H9 (cell line): Measurements from ENCODE around the gene MMS19. TPM values are rescaled to one million over a fixed set of nuclear protein-coding genes. Genes with fewer than 3 reads are reported as not detected.

Experiments used
- DNase-seq: peaks from one replicate; pipeline ENCODE4 v3.0.0-alpha.2; 2017
- H2AFZ ChIP-seq: one replicate; pipeline ENCODE4 v1.6.1; 2013; ENCODE audit warnings: mild to moderate bottlenecking, low read length, control low read depth, moderate library complexity
- H2AK5ac ChIP-seq: 2 replicates; pipeline ENCODE4 v1.6.1; 2013; ENCODE audit warnings: low read length, control low read depth, mixed read lengths; ENCODE audit not compliant: insufficient read length
- H2BK120ac ChIP-seq: one replicate; pipeline ENCODE4 v1.6.1; 2013; ENCODE audit warnings: low read depth, mild to moderate bottlenecking, low read length, control low read depth, inconsistent platforms; ENCODE audit not compliant: poor library complexity, severe bottlenecking
- H2BK12ac ChIP-seq: 2 replicates; pipeline ENCODE4 v1.6.1; 2013; ENCODE audit warnings: low read length, control low read depth, mixed read lengths, low read depth; ENCODE audit not compliant: insufficient read length
- H2BK15ac ChIP-seq: 2 replicates; pipeline ENCODE4 v1.6.1; 2013; ENCODE audit warnings: low read depth, low read length, control low read depth
- H2BK20ac ChIP-seq: one replicate; pipeline ENCODE4 v1.6.1; 2013; ENCODE audit warnings: low read depth, mild to moderate bottlenecking, low read length, control low read depth, inconsistent platforms; ENCODE audit not compliant: poor library complexity, severe bottlenecking
- H2BK5ac ChIP-seq: 2 replicates; pipeline ENCODE4 v1.6.1; 2013; ENCODE audit warnings: low read length, control low read depth, mixed read lengths; ENCODE audit not compliant: insufficient read length
- H3K14ac ChIP-seq: 2 replicates; pipeline ENCODE4 v1.6.1; 2013; ENCODE audit warnings: low read length, control low read depth; ENCODE audit not compliant: insufficient read depth
- H3K18ac ChIP-seq: 2 replicates; pipeline ENCODE4 v1.6.1; 2013; ENCODE audit warnings: low read depth, mild to moderate bottlenecking, mixed read lengths, low read length, control low read depth; ENCODE audit not compliant: insufficient read length
- H3K23ac ChIP-seq: 2 replicates; pipeline ENCODE4 v1.6.1; 2013; ENCODE audit warnings: low read length, control low read depth, mixed read lengths, low read depth; ENCODE audit not compliant: insufficient read length
- H3K23me2 ChIP-seq: 2 replicates; pipeline ENCODE4 v1.6.1; 2013; ENCODE audit warnings: low read depth, mild to moderate bottlenecking, mixed read lengths, low read length, control low read depth; ENCODE audit not compliant: insufficient read length, poor library complexity, severe bottlenecking
- H3K27ac ChIP-seq: 2 replicates; pipeline ENCODE4 v1.5.1; 2013; ENCODE audit warnings: low read length, control low read depth, mixed read lengths, low read depth; ENCODE audit not compliant: insufficient read length
- H3K27me3 ChIP-seq: 2 replicates; pipeline ENCODE4 v1.6.1; 2013; ENCODE audit warnings: low read length, control low read depth, inconsistent platforms; ENCODE audit not compliant: insufficient read depth
- H3K4ac ChIP-seq: 2 replicates; pipeline ENCODE4 v1.6.1; 2013; ENCODE audit warnings: low read depth, mild to moderate bottlenecking, control low read depth, inconsistent platforms, low read length, moderate library complexity
- H3K4me1 ChIP-seq: 2 replicates; pipeline ENCODE4 v1.6.1; 2013; ENCODE audit warnings: low read length, control low read depth, inconsistent platforms; ENCODE audit not compliant: insufficient read depth
- H3K4me2 ChIP-seq: 2 replicates; pipeline ENCODE4 v1.6.1; 2013; ENCODE audit warnings: low read length, control low read depth, mixed read lengths; ENCODE audit not compliant: insufficient read length, insufficient read depth
- H3K56ac ChIP-seq: 2 replicates; pipeline ENCODE4 v1.6.1; 2013; ENCODE audit warnings: low read depth, mild to moderate bottlenecking, mixed read lengths, low read length, control low read depth; ENCODE audit not compliant: insufficient read length
- H3K79me1 ChIP-seq: 2 replicates; pipeline ENCODE4 v1.6.1; 2013; ENCODE audit warnings: low read depth, mild to moderate bottlenecking, moderate library complexity, low read length, control low read depth, inconsistent platforms; ENCODE audit not compliant: insufficient read depth, poor library complexity, severe bottlenecking
- H3K79me2 ChIP-seq: 2 replicates; pipeline ENCODE4 v1.6.1; 2013; ENCODE audit warnings: low read length, control low read depth, inconsistent platforms; ENCODE audit not compliant: insufficient read depth
- H3K9ac ChIP-seq: 2 replicates; pipeline ENCODE4 v1.6.1; 2013; ENCODE audit warnings: low read length, control low read depth, mixed read lengths; ENCODE audit not compliant: insufficient read length; ENCODE audit errors: extremely low read depth
- H3K9me3 ChIP-seq: one replicate; pipeline ENCODE4 v1.6.1; 2013; ENCODE audit warnings: low read depth, low read length, inconsistent platforms; ENCODE audit not compliant: control insufficient read depth
- H3T11ph ChIP-seq: one replicate; pipeline ENCODE4 v1.6.1; 2013; ENCODE audit warnings: mild to moderate bottlenecking, low read length, control low read depth, inconsistent platforms
- H4K20me1 ChIP-seq: one replicate; pipeline ENCODE4 v1.6.1; 2013; ENCODE audit not compliant: control insufficient read depth, insufficient read length, insufficient read depth
- H4K5ac ChIP-seq: 2 replicates; pipeline ENCODE4 v1.6.1; 2013; ENCODE audit warnings: low read depth, mild to moderate bottlenecking, mixed read lengths, low read length, control low read depth; ENCODE audit not compliant: insufficient read length
- H4K8ac ChIP-seq: replicated peaks from 2 replicates; pipeline ENCODE4 v1.6.1; 2013; ENCODE audit warnings: low read length, control low read depth, mixed read lengths, low read depth; ENCODE audit not compliant: insufficient read length
- H4K91ac ChIP-seq: 2 replicates; pipeline ENCODE4 v1.6.1; 2013; ENCODE audit warnings: low read depth, mild to moderate bottlenecking, moderate library complexity, mixed read lengths, low read length, control low read depth; ENCODE audit not compliant: insufficient read length
- H3K27ac Mint-ChIP-seq, 3 experiments: 2 replicates in 2 of 3; 3 replicates in 1 of 3; pipeline ENCODE4 v1.8.0; 2020 to 2021; ENCODE audit warnings: mixed read lengths in 3 of 3, mild to moderate bottlenecking in 1 of 3, moderate library complexity in 1 of 3
- H3K27me3 Mint-ChIP-seq: 2 replicates; pipeline ENCODE4 v1.8.0; 2021; ENCODE audit warnings: low read depth, mild to moderate bottlenecking, moderate library complexity, mixed read lengths
- H3K36me3 Mint-ChIP-seq, 3 experiments: 2 replicates in 2 of 3; 3 replicates in 1 of 3; pipeline ENCODE4 v1.8.0; 2020 to 2021; ENCODE audit warnings: low read depth in 3 of 3, mixed read lengths in 3 of 3; ENCODE audit not compliant: insufficient read depth in 1 of 3
- H3K4me1 Mint-ChIP-seq, 2 experiments: 2 replicates each; pipeline ENCODE4 v1.8.0; 2020; ENCODE audit warnings: mixed read lengths in 2 of 2
- H3K4me3 Mint-ChIP-seq, 2 experiments: 2 replicates in 1 of 2; 3 replicates in 1 of 2; pipeline ENCODE4 v1.8.0; 2020 to 2021; ENCODE audit warnings: mild to moderate bottlenecking in 2 of 2, mixed read lengths in 2 of 2, moderate library complexity in 1 of 2
- H3K9me3 Mint-ChIP-seq, 2 experiments: 2 replicates in 1 of 2; 3 replicates in 1 of 2; pipeline ENCODE4 v1.8.0; 2020; ENCODE audit warnings: mild to moderate bottlenecking in 2 of 2, mixed read lengths in 2 of 2, moderate library complexity in 1 of 2
- WGBS: extraction: QIAGEN DNeasy Blood & Tissue Kit; methylation state at CpG from one replicate; pipeline ENCODE4 v1.1.7; 2013; ENCODE audit warnings: missing lambda C conversion rate, low lambda C conversion rate, mixed read lengths; ENCODE audit not compliant: insufficient read length; ENCODE audit errors: extremely low coverage; 5-methylcytosine and 5-hydroxymethylcytosine counted together
- total RNA-seq: library from RNA; stranded (reverse); gene quantifications from 2 replicates; pipeline ENCODE4 v1.2.1, GENCODE V29; 2021
- TF ChIP-seq, protein P1 (sequence below): fragments of 200-600 bp; sonication (generic); conservative IDR thresholded peaks from 3 replicates; pipeline ENCODE4 v1.8.0; 2021; ENCODE audit warnings: antibody characterized with exemption, mild to moderate bottlenecking

MMS19 gene
- total RNA-seq, 1 experiment from 2014 or later: 102 TPM

DNA sequence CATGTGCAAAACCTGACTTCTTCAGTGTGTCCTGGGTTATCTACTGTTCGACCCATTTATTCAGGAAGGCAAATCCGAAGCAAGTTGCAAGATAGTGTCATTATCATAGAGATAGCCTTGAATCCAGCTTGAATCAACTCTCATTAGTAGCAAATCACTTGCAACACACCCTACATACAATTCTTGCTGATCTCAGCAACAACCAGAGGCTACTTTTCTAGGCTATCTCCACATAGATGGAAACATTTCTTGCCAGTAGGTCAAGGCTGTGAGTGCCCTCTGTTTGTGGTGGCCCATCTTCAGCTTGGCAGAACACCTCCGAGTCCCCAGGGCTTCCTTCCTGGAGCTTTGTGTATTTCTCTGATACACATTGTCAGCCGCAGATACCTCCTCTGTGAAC is 12.5 kb upstream of the MMS19 start:
- Histone ChIP-seq H3K23ac (no peak overlapping the region), H2BK20ac (no peak overlapping the region), H2AFZ (no peak overlapping the region), H2BK5ac (no peak overlapping the region), H3K9ac (no peak overlapping the region), H3K56ac (no peak overlapping the region), H3T11ph (no peak overlapping the region), H4K20me1 (no peaks in the 10 kb centered on the region), H3K23me2 (no peaks in the 10 kb centered on the region), H3K14ac (no peak overlapping the region), H3K27me3 (no peaks in the 10 kb centered on the region), H3K4me1 (no peaks in the 10 kb centered on the region), H3K18ac (no peak overlapping the region), H4K8ac (no peak overlapping the region), H2AK5ac (no peak overlapping the region), H2BK15ac (no peak overlapping the region), H2BK12ac (no peak overlapping the region), H4K5ac (no peak overlapping the region), H3K9me3 (no peaks in the 10 kb centered on the region), H3K27ac (no peak overlapping the region), H3K79me1 (no peaks in the 10 kb centered on the region), H3K4ac (no peak overlapping the region), H3K4me2 (no peak overlapping the region), H2BK120ac (no peak overlapping the region), H4K91ac (no peak overlapping the region), H3K79me2 (no peaks in the 10 kb centered on the region)
- Mint-ChIP-seq H3K4me3 (no peak overlapping the region), H3K27ac (no peak overlapping the region), H3K9me3 (no peaks in the 10 kb centered on the region), H3K36me3 (no peaks in the 10 kb centered on the region), H3K4me1 (peaks cover 26 to 28% of the 10 kb centered on the region in 2 experiments), H3K27me3 (no peaks in the 10 kb centered on the region)
- no CpG with 5 or more reads among the region's 4 CpGs for WGBS
- TF ChIP-seq, protein P1, sequence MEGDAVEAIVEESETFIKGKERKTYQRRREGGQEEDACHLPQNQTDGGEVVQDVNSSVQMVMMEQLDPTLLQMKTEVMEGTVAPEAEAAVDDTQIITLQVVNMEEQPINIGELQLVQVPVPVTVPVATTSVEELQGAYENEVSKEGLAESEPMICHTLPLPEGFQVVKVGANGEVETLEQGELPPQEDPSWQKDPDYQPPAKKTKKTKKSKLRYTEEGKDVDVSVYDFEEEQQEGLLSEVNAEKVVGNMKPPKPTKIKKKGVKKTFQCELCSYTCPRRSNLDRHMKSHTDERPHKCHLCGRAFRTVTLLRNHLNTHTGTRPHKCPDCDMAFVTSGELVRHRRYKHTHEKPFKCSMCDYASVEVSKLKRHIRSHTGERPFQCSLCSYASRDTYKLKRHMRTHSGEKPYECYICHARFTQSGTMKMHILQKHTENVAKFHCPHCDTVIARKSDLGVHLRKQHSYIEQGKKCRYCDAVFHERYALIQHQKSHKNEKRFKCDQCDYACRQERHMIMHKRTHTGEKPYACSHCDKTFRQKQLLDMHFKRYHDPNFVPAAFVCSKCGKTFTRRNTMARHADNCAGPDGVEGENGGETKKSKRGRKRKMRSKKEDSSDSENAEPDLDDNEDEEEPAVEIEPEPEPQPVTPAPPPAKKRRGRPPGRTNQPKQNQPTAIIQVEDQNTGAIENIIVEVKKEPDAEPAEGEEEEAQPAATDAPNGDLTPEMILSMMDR: no peak
- DNase-seq: no peak
